Measurements from ENCODE around the gene CEND1. TPM values are rescaled to one million over a fixed set of nuclear protein-coding genes. Genes with fewer than 3 reads are reported as not detected.

CEND1 gene
- total and polyA plus RNA-seq, 2 of the 13 experiments (the other 11 are each of a cell fraction or from before 2014, with no cell fraction given): not detected

DNA sequence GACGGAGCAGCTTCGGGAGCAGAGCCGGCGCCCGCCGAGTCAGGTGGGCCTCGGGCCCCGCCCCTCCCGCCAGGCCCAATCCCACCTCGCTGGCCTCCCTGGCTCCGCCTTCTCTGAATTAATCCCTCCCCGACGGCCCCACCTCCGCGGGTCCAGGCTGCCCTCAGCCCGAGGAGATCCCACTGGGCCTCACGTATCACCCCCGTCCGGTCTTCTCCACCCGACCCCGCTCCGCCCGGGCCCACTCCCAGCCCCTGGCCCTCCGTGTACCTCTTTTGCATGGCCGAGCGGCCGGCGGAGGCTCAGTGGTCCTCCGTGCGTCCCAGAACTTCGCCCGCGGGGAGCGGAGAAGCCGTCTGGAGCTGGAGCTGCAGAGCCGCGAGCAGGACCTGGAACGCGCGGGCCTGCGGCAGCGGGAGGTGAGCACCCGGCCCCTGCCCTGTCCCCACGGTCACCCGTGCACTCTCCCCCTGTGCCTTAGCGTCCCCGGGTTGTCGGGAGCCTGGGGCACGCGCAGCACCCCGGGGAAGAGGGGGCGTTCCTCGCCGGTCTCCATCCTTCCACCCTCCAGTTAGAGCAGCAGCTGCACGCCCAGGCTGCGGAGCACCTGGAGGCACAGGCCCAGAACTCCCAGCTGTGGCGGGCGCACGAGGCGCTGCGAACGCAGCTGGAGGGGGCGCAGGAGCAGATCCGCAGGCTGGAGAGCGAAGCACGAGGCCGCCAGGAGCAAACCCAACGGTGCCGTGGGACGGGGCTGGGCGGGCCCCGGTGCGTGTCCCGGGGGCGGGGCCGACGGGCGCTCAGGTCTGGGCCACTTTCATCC is 40.6 kb upstream of the CEND1 start (continued):
- TF ChIP-seq, protein P1, sequence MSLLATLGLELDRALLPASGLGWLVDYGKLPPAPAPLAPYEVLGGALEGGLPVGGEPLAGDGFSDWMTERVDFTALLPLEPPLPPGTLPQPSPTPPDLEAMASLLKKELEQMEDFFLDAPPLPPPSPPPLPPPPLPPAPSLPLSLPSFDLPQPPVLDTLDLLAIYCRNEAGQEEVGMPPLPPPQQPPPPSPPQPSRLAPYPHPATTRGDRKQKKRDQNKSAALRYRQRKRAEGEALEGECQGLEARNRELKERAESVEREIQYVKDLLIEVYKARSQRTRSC (CRISPR knock-in tag; IDR thresholded peaks at IDR 0.05; ENCODE audit: low read depth): no peak
- peak; percentile 52; the same call in 1 of the 3 replicates for TF ChIP-seq MXI1 (IDR thresholded peaks at IDR 0.05; ENCODE audit: borderline replicate concordance, low read depth, low read length)
- TF ChIP-seq, protein P2, sequence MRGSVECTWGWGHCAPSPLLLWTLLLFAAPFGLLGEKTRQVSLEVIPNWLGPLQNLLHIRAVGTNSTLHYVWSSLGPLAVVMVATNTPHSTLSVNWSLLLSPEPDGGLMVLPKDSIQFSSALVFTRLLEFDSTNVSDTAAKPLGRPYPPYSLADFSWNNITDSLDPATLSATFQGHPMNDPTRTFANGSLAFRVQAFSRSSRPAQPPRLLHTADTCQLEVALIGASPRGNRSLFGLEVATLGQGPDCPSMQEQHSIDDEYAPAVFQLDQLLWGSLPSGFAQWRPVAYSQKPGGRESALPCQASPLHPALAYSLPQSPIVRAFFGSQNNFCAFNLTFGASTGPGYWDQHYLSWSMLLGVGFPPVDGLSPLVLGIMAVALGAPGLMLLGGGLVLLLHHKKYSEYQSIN (CRISPR knock-in tag; IDR thresholded peaks at IDR 0.05; ENCODE audit: borderline replicate concordance): no peak
- TF ChIP-seq MTA3 (CRISPR knock-in tag; IDR thresholded peaks at IDR 0.05): no peak
- no peak for TF ChIP-seq NFE2L2 (IDR thresholded peaks at IDR 0.05; ENCODE audit: low read length)
- TF ChIP-seq, protein P3, sequence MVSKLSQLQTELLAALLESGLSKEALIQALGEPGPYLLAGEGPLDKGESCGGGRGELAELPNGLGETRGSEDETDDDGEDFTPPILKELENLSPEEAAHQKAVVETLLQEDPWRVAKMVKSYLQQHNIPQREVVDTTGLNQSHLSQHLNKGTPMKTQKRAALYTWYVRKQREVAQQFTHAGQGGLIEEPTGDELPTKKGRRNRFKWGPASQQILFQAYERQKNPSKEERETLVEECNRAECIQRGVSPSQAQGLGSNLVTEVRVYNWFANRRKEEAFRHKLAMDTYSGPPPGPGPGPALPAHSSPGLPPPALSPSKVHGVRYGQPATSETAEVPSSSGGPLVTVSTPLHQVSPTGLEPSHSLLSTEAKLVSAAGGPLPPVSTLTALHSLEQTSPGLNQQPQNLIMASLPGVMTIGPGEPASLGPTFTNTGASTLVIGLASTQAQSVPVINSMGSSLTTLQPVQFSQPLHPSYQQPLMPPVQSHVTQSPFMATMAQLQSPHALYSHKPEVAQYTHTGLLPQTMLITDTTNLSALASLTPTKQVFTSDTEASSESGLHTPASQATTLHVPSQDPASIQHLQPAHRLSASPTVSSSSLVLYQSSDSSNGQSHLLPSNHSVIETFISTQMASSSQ (IDR thresholded peaks at IDR 0.05; ENCODE audit: low read depth): no peak
- TF ChIP-seq, protein P3 (CRISPR knock-in tag; IDR thresholded peaks at IDR 0.05; ENCODE audit: borderline replicate concordance): no peak
- no peak for TF ChIP-seq MATR3 (CRISPR knock-in tag; IDR thresholded peaks at IDR 0.05)
- no peak for TF ChIP-seq PPARG (CRISPR knock-in tag; conservative IDR thresholded peaks at IDR 0.05)
- TF ChIP-seq, protein P4, sequence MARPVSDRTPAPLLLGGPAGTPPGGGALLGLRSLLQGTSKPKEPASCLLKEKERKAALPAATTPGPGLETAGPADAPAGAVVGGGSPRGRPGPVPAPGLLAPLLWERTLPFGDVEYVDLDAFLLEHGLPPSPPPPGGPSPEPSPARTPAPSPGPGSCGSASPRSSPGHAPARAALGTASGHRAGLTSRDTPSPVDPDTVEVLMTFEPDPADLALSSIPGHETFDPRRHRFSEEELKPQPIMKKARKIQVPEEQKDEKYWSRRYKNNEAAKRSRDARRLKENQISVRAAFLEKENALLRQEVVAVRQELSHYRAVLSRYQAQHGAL (CRISPR knock-in tag; IDR thresholded peaks at IDR 0.05; ENCODE audit: not compliant biosample characterization): no peak
- TF ChIP-seq ZNF619 (CRISPR knock-in tag; IDR thresholded peaks at IDR 0.05): no peak
- TF ChIP-seq, protein P5, sequence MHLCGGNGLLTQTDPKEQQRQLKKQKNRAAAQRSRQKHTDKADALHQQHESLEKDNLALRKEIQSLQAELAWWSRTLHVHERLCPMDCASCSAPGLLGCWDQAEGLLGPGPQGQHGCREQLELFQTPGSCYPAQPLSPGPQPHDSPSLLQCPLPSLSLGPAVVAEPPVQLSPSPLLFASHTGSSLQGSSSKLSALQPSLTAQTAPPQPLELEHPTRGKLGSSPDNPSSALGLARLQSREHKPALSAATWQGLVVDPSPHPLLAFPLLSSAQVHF (CRISPR knock-in tag; IDR thresholded peaks at IDR 0.05): peak; percentile 69; the same call in 1 of the 2 replicates
- TF ChIP-seq FIP1L1 (IDR thresholded peaks at IDR 0.05; ENCODE audit: borderline replicate concordance, insufficient read depth, low read depth, low read length): no peak
- TF ChIP-seq STAT5B (CRISPR knock-in tag; IDR thresholded peaks at IDR 0.05): no peak
- TF ChIP-seq ZNF292 (CRISPR knock-in tag; IDR thresholded peaks at IDR 0.05; ENCODE audit: borderline replicate concordance, low read depth): no peak
- TF ChIP-seq, protein P6, sequence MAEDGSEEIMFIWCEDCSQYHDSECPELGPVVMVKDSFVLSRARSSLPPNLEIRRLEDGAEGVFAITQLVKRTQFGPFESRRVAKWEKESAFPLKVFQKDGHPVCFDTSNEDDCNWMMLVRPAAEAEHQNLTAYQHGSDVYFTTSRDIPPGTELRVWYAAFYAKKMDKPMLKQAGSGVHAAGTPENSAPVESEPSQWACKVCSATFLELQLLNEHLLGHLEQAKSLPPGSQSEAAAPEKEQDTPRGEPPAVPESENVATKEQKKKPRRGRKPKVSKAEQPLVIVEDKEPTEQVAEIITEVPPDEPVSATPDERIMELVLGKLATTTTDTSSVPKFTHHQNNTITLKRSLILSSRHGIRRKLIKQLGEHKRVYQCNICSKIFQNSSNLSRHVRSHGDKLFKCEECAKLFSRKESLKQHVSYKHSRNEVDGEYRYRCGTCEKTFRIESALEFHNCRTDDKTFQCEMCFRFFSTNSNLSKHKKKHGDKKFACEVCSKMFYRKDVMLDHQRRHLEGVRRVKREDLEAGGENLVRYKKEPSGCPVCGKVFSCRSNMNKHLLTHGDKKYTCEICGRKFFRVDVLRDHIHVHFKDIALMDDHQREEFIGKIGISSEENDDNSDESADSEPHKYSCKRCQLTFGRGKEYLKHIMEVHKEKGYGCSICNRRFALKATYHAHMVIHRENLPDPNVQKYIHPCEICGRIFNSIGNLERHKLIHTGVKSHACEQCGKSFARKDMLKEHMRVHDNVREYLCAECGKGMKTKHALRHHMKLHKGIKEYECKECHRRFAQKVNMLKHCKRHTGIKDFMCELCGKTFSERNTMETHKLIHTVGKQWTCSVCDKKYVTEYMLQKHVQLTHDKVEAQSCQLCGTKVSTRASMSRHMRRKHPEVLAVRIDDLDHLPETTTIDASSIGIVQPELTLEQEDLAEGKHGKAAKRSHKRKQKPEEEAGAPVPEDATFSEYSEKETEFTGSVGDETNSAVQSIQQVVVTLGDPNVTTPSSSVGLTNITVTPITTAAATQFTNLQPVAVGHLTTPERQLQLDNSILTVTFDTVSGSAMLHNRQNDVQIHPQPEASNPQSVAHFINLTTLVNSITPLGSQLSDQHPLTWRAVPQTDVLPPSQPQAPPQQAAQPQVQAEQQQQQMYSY (CRISPR knock-in tag; IDR thresholded peaks at IDR 0.05): no peak
- no peak for TF ChIP-seq BHLHE40 (IDR thresholded peaks at IDR 0.05; ENCODE audit: low read length)
- TF ChIP-seq ZNF468 (CRISPR knock-in tag; IDR thresholded peaks at IDR 0.05): no peak

Data from HepG2 (cell line).